Effector CD4-positive, alpha-beta T cell (primary cell): ENCODE results near the gene CFAP221.

Experiments used
- DNase-seq: peaks from one replicate; pipeline ENCODE4 v3.0.0-alpha.2; 2020

CFAP221 gene

DNA sequence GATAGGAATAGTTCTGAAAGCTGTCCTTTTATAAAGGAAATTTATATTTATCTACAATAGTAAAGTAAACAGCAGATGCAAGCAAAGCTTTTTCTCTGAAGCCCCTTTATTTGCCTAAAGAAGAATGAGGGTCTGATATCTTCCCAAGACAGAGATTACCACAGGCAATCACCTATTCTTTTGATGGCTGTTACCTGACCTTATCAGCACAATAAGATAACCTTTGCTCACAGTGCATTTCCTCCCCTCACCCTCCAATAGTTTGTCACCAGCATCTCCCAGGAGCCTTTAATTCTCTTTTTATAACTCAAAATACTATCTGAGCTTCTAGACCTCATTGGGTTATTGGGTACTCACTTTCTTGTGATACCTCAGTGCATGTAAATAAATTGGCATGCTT is 6.5 kb upstream of the CFAP221 start:
- no peak for DNase-seq

DNA sequence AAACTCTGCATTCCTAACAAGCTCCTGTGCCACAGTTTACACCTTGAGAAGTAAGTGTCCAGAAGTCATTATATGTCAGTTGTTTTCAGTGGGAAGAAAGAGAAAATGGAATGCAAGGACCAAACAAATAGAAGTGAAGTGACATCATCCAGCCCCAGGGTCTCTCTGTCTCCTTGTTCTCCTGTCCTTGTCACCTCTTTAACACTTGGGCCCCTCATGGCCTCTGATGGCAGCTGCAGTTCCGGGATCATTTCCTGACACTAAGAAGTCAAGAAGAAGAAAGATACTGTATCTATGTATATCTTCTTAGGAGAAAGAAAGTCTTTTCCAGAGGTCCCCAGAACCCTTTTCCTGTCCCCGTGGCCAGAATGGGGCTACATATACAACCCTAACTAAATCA is 2.8 kb upstream of the CFAP221 start:
- DNase-seq: no peak

DNA sequence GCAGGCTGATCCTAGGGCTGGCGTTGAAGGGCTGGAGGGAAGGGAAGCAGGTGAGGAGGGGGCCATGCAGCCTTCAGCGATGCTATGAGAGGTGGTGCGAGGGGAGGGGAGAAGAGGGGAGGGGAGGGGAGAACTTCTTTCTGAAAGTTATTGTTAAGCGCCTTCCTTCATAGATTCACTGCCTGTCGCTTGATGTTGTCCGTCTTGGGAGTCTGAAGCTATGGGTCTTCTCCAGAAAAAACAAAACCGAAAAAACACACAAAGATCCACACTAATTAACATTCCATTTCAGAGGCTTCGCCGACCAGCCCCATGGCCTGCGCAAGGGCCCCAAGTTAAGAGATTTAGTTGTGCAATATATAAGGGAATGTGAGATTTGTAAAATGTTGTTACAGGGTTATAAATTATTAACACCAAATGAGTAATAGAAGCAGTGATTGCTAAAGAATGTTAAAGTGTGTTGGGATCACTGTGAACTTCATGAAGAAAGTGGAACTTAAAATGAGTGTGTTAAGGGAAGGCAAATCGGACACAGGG is 758 bp downstream of the CFAP221 start:
- DNase-seq: no peak

DNA sequence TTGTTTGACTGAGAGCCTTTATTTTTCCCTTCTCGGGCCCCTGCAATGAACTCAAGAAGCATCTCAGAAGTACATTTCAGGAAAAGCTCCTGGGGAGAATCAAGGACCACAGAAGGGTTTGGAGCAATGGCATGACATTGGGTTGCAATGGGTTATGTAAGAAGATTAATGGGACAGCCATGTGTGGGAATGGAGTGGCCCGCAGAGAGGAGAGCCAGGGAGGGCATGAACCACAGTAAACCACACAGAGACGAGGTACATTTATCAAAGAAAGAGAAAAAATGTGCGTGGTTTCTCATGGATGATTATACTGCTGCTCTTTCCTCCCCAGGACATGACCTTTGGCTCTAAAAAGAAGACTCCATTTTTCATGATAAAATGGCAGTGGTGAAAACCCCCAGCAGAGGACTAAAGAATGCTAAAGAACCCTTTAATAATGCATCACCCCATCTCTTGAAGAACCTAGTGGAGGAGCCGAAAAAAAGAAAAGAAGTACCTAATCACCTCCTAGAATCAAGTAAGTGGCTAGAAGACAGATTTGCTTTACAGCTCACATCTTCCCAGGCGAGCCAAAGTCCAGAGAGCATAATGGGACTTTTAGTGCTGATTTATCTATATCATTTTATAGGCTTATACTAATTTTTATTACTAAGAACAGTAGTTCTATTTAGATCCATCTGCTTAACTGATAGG is 1.7 kb downstream of the CFAP221 start:
- no peak for DNase-seq

DNA sequence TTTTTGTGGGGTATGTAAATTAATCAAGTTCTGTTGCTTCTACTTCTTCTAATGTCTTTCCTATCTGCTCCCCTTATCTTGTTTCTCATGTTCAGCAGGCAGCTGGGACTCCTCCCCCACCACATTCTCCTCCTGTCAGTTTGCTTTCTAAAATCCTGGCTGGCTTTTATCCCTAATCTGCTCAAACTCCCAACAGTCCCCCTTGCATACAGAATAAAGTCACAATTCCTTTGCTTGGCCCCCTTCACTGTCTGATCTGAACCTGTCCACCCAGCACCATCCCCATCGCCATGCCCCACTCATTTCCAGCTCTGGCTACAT is 2.2 kb downstream of the CFAP221 start:
- no peak for DNase-seq

DNA sequence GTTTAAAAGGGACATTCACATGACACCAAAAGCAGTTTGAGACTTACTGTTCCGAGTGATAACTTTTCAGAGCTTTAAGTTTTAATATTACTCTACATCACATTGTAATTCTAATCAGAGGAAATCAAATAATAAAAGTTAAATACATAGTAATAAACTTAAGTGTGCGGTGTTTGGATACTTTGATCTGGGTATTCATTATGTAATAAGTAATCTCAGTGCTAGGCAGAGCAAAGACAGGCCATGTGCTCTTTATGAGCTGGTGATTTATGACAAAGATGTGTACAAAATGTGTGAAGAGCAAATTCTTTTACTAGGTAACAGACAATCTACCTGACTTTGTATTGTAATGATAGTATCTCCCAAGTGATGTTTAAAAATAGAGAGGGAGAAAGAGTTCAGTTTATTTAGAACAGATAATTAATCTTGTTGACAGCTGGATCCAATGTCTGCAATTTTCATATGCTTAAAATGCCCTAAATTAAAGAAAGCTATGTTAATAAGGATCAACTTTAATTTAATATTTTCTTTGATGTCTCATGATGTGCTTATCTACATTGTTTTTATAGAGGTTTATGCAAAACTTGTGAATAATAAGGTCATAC is 4.4 kb downstream of the CFAP221 start:
- DNase-seq: no peak

DNA sequence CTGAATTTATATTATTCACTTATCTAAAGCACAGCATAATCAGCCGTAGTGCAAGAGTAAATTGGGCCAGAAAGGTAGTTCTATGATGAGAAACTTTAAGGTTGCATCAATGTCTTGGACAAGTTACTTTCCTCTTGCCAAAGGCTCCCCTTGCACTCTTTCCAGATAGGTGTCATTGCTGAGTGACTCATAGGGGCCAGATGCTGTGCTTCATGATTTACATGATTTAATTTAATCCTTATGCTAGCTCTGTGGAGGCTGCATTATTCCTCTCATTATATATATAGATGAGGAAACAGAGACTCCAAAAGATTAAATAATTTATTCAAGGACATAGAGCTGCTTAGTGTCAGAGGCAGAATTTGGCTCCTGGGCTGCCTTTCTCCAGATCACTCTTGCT is 5.0 kb downstream of the CFAP221 start:
- DNase-seq: no peak

DNA sequence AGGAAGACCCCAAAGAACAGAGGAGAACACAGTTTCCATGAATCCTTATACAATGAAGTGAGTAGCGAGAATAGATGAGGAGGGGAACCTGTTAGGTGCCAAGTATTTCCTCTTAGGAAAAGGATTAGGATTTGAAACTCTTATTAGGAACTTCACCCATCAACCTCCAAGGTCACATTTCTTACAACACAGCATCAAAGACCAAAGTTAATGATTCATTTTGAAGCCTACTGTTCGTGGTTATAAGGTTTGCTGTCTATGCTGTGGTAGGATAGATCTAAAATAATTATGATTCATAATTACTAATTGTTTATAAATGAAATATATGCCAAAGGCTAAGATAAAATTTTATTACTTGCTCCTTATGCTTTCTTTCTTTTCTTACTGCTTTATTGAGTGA is 6.1 kb downstream of the CFAP221 start:
- no peak for DNase-seq

DNA sequence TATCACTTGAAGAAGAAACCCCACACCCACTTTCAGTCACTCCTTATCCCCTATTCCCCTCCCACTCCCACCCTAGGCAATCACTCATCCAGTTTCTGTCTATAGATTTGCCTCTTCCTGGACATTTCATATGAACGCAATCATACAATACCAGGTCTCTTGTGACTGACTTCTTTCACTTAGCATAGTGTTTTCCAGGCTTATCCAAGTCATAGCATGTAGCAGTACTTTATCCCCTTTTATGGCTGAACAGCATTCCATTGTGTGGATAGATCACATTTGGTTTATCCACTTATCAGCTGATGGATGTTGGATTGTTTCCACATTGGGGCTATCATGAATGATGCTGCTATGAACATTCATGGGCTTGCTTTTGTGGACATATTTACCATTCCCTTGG is 6.6 kb downstream of the CFAP221 start:
- DNase-seq: no peak

DNA sequence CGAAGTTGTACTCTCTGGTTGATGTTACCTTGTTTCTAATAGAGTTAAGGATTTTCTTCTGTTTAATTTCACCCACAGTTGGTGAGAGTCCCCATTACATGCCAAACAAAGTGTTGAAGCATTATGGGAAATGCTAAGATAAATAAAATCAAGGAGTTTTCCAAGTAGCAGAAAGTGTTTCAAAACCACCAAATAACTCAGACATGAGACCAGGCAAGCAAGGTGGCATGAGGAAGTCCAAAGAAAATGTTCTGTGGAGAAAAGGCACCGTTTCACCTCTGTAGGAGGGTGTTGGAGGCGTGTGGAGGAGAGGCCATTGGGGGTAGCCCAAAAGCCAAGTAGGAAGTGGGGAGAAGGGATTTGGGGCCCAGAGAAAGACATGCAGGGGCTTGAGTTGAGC is 8.7 kb downstream of the CFAP221 start:
- no peak for DNase-seq

DNA sequence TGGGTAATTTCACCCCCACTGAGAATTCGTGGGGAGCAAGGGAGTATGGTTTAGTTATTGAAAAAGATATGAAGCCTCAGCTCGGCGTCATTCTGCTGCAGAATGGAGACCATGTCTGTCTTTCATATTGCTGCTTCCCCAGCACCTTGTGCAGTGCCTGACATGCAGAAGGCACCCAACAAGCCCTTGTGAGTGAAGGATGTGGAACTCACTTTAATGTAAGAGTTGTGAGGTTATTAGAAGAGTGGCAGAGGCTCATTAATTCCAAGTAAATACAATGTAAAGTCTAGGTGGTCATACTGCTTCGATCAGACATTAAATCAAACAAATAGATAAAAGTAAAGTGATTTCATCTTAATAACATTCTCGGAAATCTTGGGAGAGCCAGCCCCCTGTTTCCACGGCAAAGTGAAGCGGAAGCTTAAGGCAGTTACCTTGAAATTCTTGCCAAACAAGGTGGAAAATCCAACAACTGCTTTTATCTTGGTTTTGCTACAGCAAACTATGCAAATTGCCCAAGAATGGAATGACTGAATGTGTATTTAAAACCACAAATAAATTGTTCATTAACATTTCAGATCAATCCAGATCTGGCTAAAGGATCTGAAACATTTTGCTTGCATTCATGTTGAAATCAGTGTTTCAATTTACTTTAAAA is 9.6 kb downstream of the CFAP221 start:
- DNase-seq: no peak

DNA sequence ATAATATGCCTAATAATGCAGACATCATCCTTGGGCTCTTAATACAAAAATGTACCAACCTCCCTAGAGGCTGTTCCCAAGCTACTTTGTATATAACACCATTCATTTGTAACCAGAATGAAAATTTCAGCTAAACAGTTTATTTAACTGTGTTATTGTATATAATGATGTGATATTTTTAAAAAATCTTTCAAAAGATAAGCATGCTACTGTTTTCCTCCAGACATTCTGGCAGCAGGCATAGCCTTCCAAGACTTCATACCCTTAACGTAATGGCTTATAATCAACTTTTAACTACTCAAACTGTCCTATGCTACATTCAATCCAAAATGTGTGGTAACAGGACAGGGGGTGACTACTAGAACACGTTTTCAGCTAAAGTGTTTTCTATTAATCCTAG is 21.2 kb downstream of the CFAP221 start:
- no peak for DNase-seq

DNA sequence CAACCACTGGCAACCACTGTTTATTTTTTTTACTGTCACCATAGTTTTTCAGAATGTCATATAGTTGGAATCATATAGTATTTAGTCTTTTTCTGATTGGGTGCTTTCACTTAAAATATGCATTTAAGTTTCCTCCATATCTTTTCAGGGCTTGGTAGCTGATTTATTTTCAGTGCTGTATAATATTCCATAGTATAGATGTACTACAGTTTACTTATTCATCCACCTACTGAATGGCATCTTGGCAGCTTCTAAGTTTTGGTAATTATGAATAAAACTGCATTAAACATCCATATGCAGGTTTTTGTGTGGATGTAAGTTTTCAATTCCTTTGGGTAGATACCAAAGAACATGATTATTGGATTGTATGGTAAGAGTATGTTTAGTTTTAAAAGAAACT is 23.0 kb downstream of the CFAP221 start:
- no peak for DNase-seq

DNA sequence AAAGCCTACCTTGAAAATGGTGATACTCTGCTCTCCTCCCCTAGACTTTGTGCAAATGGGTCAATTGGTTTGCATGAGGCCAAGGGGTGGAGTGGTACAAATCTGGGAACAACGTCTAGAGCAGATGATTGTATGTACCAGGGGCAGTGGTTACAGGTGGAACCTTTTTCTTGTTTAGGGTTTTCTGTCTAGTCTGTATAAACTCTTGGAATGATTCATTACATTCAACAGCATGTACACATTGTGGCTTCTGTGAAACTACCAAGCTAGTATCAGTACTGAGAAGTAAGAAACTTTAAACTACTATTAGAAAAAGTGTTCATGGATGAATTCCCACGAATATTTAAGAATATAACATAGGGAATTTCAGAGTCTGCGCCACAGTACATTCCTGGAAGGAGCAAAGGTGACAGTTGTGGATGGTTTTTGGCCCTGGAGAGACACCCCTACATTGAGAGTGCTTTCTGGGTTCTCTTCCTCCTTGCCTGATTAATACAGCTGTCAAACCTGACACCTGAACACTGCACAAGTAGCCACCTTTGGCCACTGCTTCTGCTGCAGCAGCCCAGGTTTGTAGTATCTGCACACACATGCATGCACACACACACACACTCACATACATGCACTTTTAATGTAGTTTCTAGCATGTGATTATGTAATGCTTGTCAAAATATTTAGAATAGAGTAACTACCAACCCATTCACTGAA is 30.0 kb downstream of the CFAP221 start:
- no peak for DNase-seq

DNA sequence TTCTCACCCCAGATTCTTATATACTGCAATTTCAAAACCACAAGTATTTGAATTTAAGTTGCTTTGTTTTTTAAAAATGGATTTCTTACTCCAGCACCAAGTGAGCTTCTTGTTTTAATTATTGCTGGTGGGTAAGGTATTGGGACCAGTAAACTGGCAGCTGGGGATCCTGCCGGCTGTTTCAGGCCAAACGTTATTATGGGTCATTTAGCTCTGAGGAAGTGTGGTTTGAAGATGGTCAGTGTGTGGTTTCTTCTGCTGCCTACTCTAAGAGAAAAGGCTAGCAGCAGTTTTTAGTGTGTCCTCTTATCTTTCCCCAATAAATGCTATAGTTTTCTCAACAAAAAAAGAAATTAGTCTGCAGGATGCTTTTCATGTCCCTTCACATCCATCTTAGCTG is 30.6 kb downstream of the CFAP221 start:
- no peak for DNase-seq

DNA sequence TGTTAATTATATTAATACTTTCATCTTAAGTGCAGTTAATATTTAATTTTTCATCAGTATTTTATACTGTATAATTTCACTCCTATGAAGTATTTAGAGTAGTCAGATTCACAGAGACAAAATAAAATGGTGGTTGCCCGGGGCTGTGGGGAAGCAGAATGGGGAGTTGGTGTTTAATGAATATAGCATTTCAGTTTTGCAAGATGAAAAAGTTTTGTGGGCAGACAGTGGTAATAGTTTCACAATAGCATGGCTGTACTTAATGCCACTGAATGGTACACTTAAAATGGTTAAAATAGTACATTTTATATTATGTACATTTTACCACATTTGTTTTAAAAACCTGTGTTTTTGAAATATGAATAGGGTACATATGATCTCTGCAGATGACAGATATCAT is 31.2 kb downstream of the CFAP221 start:
- no peak for DNase-seq

DNA sequence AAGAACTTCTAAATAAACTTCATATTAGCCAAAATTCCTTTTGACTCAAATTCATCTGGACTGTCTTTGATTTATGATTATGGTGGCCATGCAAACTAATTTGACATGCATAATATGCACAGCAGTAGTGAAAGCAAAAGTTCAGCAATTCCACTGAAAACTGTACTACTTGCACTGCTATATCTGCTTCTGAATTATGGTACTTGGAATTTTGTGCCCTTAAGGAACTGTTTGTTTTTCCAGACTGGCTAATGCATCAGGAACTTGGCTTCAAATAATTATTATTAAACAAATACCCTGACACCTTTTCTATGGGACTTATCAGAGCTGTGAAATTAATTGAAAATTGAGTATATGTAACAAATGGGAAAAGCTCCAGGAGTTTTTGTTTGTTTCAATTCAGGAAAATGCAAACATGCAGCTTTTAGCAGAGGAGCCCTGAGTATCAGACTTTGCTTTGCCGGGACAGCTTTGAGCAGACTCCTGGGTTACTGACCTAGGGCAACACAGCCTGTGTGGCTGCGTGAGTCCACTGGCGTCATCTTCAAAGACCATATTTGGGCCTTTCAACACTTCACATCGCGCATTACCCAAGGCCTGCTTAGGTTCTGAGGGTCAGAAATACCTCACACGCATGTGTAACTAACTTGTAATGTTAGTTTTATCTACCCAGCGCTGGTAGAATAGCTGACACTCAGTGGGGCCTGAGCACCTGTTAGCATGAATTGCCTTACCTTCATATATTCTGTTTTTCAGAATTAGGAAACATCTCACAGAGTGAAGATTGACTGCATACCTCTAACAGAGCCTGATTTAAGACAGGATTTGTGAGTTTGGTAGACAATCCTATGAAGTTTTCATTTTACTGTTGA is 35.4 kb downstream of the CFAP221 start:
- no peak for DNase-seq

DNA sequence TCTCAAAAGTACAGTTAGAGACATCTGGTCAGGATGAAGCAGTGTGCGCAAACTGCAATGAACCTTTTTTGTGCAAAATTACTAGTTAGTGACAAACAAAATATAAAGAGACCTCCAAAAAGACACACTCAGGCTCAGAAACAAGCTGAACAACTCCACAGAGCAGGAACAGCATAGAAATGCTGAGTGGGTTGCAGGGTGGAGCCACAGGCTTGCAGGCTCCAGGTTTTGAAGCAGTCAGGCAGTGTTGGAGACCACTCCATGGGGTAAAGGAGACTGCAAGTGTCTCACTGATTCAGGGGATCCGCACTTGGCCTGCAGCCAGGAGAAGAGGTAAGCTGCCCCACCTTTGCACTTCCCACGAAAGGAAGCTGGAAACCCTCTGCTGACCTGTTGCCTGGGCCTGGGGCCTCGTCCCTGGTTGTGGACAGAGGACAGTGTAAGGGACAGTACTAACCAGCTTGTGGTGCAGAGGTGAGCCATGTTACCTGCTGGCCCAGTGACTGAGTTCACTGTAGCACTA is 36.4 kb downstream of the CFAP221 start:
- DNase-seq: no peak

DNA sequence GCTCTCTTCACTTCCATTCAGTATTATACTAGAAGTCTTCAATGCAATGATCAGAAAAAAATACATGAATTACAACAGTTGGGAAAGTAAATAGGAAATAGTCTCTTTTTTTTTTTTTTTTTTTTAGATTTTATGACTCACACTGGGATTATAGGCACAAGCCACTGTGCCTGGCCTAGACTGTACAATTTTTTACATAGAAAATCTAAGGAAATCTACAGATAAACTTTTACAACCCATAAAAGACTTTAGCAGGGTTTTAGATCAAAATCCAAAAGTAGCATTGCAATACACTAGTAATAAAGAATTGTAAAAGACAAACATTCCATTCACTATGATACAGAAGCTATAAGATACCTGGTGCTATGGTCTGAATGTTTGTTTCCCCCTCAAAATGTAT is 39.0 kb downstream of the CFAP221 start:
- no peak for DNase-seq

DNA sequence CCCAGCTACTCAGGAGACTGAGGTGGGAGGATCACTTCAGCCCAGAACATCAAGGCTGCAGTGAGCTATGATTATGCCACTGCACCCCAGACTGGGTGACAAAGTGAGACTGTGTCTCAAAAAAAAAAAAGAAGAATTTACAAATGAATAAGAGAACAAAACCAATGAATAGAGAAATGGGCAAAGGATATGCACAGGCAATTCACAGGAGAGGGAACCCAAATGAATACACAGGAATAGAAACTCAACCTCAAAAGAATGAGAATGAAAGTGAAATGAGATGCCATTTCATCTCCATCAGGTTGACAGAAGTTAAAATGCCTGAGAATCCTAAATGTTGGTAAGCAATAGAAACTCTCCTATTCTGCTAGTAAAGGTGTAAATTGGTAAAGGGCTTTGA is 40.2 kb downstream of the CFAP221 start:
- no peak for DNase-seq

DNA sequence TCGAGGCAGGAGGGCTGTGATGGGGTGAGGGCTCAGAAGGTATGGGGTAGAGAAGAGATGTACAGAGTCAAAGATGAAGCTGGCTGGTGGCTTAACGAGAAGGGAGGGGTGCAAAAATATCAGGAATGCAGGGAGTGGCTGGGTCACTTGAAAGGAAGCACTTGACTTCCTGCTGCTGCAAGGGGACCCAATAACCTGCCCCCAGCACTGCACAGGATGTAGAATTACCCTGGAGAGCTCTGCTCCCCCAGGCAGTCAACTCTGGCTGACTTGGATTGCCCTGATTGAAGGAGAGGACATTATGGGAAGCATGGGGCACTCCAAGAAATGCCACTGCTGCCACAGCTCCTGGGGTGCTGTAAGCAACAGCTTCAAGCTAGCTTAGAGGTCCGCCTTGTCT is 41.8 kb downstream of the CFAP221 start:
- no peak for DNase-seq

DNA sequence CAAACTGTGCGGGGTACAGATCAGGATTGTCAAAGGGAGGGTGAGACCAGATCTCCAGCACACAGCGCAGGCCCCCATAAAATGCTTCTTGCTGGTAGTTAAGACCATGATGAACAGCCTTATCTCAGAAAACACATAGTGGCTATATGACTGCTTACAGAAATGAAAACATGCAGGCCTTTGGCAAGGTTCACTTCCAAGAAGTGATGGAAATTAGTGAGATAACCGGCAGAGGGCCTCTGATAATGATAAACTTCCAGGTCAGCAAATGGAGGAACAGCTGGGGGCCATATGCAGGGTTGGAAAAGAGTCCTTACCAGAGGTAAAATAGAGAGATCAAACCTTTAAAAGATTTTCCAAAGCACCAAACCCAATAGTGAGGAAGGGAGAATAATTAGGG is 46.6 kb downstream of the CFAP221 start:
- no peak for DNase-seq

DNA sequence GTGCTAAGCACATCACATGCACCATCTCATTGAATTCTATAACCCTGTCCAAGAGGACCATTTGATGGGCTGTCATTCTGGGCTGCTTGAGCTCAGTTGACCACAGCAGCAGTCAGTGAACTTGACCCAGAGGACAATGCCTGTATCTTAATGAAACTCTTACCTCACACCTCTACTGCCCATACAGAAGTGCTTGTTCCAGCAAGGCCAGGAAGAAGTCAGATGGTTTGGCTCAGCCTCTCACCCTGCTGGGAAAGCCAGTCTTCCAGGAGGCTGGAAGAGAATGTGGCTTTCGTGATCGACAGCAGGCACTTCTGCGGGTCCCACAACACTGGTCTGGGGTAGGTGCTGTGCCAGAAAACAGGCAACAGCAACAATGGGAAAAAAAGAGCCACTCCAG is 47.3 kb downstream of the CFAP221 start:
- no peak for DNase-seq
